Measurements from ENCODE around the gene LHFPL4. TPM values are rescaled to one million over a fixed set of nuclear protein-coding genes. Genes with fewer than 3 reads are reported as not detected.

The LHFPL4 gene
- total and polyA plus RNA-seq, 5 donors = 0.02 TPM; not detected in 4

Other genes starting within 250 kb of the LHFPL4 start
- 10 to 100 TPM; 43.9 to 46.6 (median 46.2) TPM for gene THUMPD3, start 190.8 kb downstream of the LHFPL4 start, total RNA-seq
- 29.0 TPM for gene THUMPD3, start 190.8 kb downstream of the LHFPL4 start, polyA plus RNA-seq
- 10 to 100 TPM; 64.4 to 73.6 (median 65.0) TPM for gene SETD5, start 156.2 kb downstream of the LHFPL4 start, total RNA-seq
- 29.4 TPM for gene SETD5, start 156.2 kb downstream of the LHFPL4 start, polyA plus RNA-seq
- 10 to 100 TPM; 41.3 to 84.3 (median 47.2) TPM for gene MTMR14, start 95.7 kb upstream of the LHFPL4 start, total RNA-seq
- 49.4 TPM for gene MTMR14, start 95.7 kb upstream of the LHFPL4 start, polyA plus RNA-seq
- gene CPNE9, start 150.0 kb upstream of the LHFPL4 start, total RNA-seq = under 1 TPM in 3 of 4 donors, not detected in 1; 0.11 to 0.31 (median 0.15) TPM
- 0.07 TPM for gene CPNE9, start 150.0 kb upstream of the LHFPL4 start, polyA plus RNA-seq
- 10 to 100 TPM in 3 of 4 donors, 1 to 10 TPM in 1; 9.2 to 12.0 (median 11.7) TPM for gene BRPF1, start 177.9 kb upstream of the LHFPL4 start, total RNA-seq
- gene BRPF1, start 177.9 kb upstream of the LHFPL4 start, polyA plus RNA-seq = 6.4 TPM
- 10 to 100 TPM in 3 of 4 donors, 1 to 10 TPM in 1; 9.6 to 15.5 (median 15.1) TPM for gene OGG1, start 196.1 kb upstream of the LHFPL4 start, total RNA-seq
- 13.4 TPM for gene OGG1, start 196.1 kb upstream of the LHFPL4 start, polyA plus RNA-seq
- 10 to 100 TPM; 20.1 to 24.9 (median 21.0) TPM for gene CAMK1, start 216.1 kb upstream of the LHFPL4 start, total RNA-seq
- gene CAMK1, start 216.1 kb upstream of the LHFPL4 start, polyA plus RNA-seq = 22.1 TPM
- 10 to 100 TPM; 42.0 to 51.3 (median 46.3) TPM for gene TADA3, start 238.7 kb upstream of the LHFPL4 start, total RNA-seq
- gene TADA3, start 238.7 kb upstream of the LHFPL4 start, polyA plus RNA-seq = 38.4 TPM
- gene ARPC4, start 239.3 kb upstream of the LHFPL4 start, total RNA-seq = 100 to 1,000 TPM in 1 of 4 donors, 10 to 100 TPM in 3; 63.8 to 104 (median 73.0) TPM
- 51.1 TPM for gene ARPC4, start 239.3 kb upstream of the LHFPL4 start, polyA plus RNA-seq

Data from right cardiac atrium (tissue), 5 donors.